Activated gamma-delta T cell treated with Interleukin-2 at 50 U/mL for 16 hours (primary cell): ENCODE data around the gene GK2.

ENCODE experiments used
- DNase-seq: peaks from one replicate; pipeline ENCODE4 v3.0.0-alpha.2; 2020

Gene GK2

GRCh38 chr4:79408063-79408462 lies at the start of gene GK2:
Gene GK2, minus strand, starts transcription at chr4:79408228. Its CDS starts 28 bp downstream, at chr4:79408200.
- no peak for DNase-seq

GRCh38 chr4:79455216-79455615 lies 47.2 kb upstream of the GK2 start:
- no peak for DNase-seq

- DNase-seq, result no peak
These were observed 46.6 kb upstream of the GK2 start for GRCh38 chr4:79454656-79455055.

GRCh38 chr4:79450053-79450452 lies 42.0 kb upstream of the GK2 start:
- no peak for DNase-seq

GRCh38 chr4:79446145-79446544 lies 38.1 kb upstream of the GK2 start:
- no peak for DNase-seq

GRCh38 chr4:79445371-79445781 lies 37.3 kb upstream of the GK2 start:
- DNase-seq, result no peak

GRCh38 chr4:79442422-79442821 lies 34.4 kb upstream of the GK2 start:
- DNase-seq, result no peak

- no peak for DNase-seq
These were observed 31.5 kb upstream of the GK2 start for GRCh38 chr4:79439489-79439888.

- DNase-seq, result no peak
These were observed 23.8 kb upstream of the GK2 start for GRCh38 chr4:79431839-79432238.

GRCh38 chr4:79429113-79429903 lies 21.3 kb upstream of the GK2 start:
- no peak for DNase-seq

GRCh38 chr4:79426989-79427388 lies 19.0 kb upstream of the GK2 start:
- DNase-seq, result no peak

GRCh38 chr4:79425586-79425985 lies 17.6 kb upstream of the GK2 start:
- no peak for DNase-seq

- DNase-seq, result no peak
These were observed 13.5 kb upstream of the GK2 start for GRCh38 chr4:79421483-79421882.

- DNase-seq, result no peak
These were observed 5.9 kb upstream of the GK2 start for GRCh38 chr4:79413886-79414285.

GRCh38 chr4:79413032-79413885 lies 5.2 kb upstream of the GK2 start:
- no peak for DNase-seq

- DNase-seq, result no peak
These were observed 3.4 kb downstream of the GK2 start for GRCh38 chr4:79404666-79405065.

- DNase-seq, result no peak
These were observed 4.7 kb downstream of the GK2 start for GRCh38 chr4:79403356-79403755.

- no peak for DNase-seq
These were observed 5.6 kb downstream of the GK2 start for GRCh38 chr4:79402332-79402851.

- DNase-seq, result no peak
These were observed 9.0 kb downstream of the GK2 start for GRCh38 chr4:79399076-79399475.

GRCh38 chr4:79397951-79398350 lies 10.1 kb downstream of the GK2 start:
- DNase-seq, result no peak

GRCh38 chr4:79396794-79397193 lies 11.2 kb downstream of the GK2 start:
- no peak for DNase-seq

GRCh38 chr4:79395841-79396240 lies 12.2 kb downstream of the GK2 start:
- DNase-seq, result no peak

- DNase-seq, result no peak
These were observed 17.1 kb downstream of the GK2 start for GRCh38 chr4:79390890-79391289.

GRCh38 chr4:79385641-79386040 lies 22.4 kb downstream of the GK2 start:
- DNase-seq, result no peak
